Astrocyte of the spinal cord (primary cell): ENCODE data around the gene WDR12.

Experiments used
- DNase-seq: peaks from one replicate; pipeline ENCODE4 v3.0.0; 2011; ENCODE audit warnings: low read depth, low spot score
- H3K4me3 ChIP-seq: 2 replicates; pipeline ENCODE4 v1.5.1; 2011; ENCODE audit warnings: low read depth, mild to moderate bottlenecking, low read length, moderate library complexity
- CTCF ChIP-seq: IDR thresholded peaks from 2 replicates; pipeline ENCODE4 v1.5.1; 2012; ENCODE audit warnings: low read depth, mild to moderate bottlenecking, low read length, inconsistent platforms
- in situ Hi-C: cut with HindIII; loops from 2 replicates; pipeline ENCODE4 v1.10.0; 2017; ENCODE audit warnings: low sequenced_read_pairs

The WDR12 gene

DNA sequence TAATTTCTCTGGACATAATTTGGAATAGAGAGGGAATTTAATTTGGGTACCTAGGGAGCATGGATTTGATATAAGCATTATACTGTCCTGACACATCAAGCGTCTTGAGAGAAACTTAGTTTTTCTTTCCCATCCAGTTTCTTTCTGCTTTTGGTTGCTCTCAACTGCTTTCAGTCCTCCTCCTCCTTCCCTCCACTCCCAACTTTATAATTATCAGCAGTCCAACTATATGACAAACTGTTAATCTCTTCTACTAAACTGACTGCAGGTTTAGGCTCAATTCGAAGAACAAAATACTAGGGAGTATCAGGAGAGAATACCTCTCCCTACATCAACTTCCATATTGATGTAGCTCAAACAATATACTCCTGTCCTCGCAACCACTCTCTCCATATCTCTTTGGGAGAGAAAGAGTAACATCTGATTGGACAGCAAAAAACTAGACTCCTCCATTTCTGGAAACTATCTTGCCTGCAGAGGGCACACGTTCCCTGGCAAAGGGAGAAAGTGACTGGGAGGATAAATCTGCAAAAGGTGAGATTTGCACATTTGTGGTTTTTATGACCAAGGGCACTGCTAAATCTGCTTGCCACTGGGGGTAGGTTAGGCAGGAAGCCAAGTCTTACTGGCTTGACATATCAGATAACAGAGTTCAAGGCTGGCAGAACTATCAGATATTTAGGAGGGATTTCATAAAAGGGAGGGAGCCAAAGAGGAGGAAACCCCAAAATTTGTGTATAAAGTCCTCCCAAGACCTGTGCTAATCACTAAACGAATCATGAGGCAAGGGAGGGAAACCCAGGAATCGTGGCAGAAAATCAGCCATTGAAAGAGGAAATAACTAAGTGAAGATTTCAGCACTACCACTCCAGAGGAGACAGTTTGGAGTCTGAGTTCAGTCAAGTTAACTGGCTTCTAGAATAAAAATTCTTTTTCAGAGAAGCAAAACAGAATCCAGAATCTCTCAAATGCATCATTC lies 79.9 kb downstream of the WDR12 start:
- peak; percentile 62 for DNase-seq
- peak; percentile 82 for TF ChIP-seq CTCF
- no peak overlapping the region for H3K4me3 ChIP-seq
- in situ Hi-C loops: no loop called here

GRCh38 chr2:202824901-202825300 lies 86.6 kb downstream of the WDR12 start:
- no peak overlapping the region for H3K4me3 ChIP-seq
- TF ChIP-seq CTCF: no peak
- in situ Hi-C loops: no loop called here
- DNase-seq: no peak
